ENCODE data around the gene GSG1L.

GSG1L gene

GRCh38 chr16:27764869-27765675, 298.4 kb downstream of the GSG1L start:
- TF ChIP-seq, protein P1, sequence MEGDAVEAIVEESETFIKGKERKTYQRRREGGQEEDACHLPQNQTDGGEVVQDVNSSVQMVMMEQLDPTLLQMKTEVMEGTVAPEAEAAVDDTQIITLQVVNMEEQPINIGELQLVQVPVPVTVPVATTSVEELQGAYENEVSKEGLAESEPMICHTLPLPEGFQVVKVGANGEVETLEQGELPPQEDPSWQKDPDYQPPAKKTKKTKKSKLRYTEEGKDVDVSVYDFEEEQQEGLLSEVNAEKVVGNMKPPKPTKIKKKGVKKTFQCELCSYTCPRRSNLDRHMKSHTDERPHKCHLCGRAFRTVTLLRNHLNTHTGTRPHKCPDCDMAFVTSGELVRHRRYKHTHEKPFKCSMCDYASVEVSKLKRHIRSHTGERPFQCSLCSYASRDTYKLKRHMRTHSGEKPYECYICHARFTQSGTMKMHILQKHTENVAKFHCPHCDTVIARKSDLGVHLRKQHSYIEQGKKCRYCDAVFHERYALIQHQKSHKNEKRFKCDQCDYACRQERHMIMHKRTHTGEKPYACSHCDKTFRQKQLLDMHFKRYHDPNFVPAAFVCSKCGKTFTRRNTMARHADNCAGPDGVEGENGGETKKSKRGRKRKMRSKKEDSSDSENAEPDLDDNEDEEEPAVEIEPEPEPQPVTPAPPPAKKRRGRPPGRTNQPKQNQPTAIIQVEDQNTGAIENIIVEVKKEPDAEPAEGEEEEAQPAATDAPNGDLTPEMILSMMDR (IDR thresholded peaks at IDR 0.05; ENCODE audit: low read depth, low read length) = no peak
- no peak overlapping the region for H3K4me3 ChIP-seq (replicated peaks in 1 of 2; ENCODE audit: low read depth in 2 of 2, low read length in 2 of 2)
- DNase-seq (ENCODE audit: low read depth in 2 of 2) = peak in 1 of 2 donors; percentile 23

DNA sequence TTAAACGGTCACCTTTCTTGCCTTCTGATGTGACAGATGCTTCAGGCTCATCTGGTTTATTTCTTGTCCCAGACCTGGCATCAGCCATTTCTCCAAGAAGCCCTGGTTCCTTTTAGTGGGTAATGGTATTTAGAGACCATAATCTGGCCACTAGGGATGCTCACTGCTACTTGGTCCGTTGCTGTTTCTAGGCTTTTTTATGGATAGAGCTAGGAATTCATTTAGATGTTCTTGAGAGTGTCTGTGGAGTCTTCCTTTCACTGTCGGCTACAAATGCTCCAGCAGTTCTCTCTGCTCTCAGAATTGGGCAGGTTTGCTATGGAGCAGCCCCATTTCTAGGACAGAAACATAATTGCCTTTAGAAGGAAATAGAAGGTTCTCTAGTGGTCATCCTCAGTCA, 299.1 kb downstream of the GSG1L start:
- no peak for DNase-seq (ENCODE audit: low read depth in 2 of 2)
- H3K4me3 ChIP-seq (replicated peaks in 1 of 2; ENCODE audit: low read depth in 2 of 2, low read length in 2 of 2) = no peak overlapping the region
- TF ChIP-seq, protein P1 (IDR thresholded peaks at IDR 0.05; ENCODE audit: low read depth, low read length) = no peak

- peak; percentile 31 to 45 for DNase-seq (ENCODE audit: low read depth in 2 of 2)
- TF ChIP-seq, protein P1 (IDR thresholded peaks at IDR 0.05; ENCODE audit: low read depth, low read length) = no peak
- H3K4me3 ChIP-seq (replicated peaks in 1 of 2; ENCODE audit: low read depth in 2 of 2, low read length in 2 of 2) = no peak overlapping the region
Measured at GRCh38 chr16:27762441-27762840, 301.1 kb downstream of the GSG1L start.

GRCh38 chr16:27761816-27762215, 301.7 kb downstream of the GSG1L start:
- no peak overlapping the region for H3K4me3 ChIP-seq (replicated peaks in 1 of 2; ENCODE audit: low read depth in 2 of 2, low read length in 2 of 2)
- TF ChIP-seq, protein P1 (IDR thresholded peaks at IDR 0.05; ENCODE audit: low read depth, low read length) = no peak
- no peak for DNase-seq (ENCODE audit: low read depth in 2 of 2)

DNA sequence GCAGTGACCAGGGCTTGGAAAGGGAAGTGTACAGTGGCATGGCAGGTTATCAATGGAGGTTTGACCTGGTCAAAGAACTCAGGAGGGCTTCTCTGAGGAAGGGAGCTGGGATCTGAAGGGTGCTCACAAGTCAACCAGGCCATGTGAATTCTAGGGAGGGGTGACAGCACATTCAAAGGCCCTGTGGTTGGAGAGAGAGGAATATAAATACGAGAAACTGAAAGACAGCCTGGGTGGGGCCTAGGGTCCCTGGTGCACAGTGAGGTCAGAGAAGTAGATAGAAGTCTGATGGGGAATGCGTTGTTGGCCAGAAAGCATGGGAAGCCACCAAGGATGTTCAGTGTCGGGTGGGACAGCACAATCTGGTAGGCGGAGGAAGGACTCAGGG, 302.7 kb downstream of the GSG1L start:
- no peak for DNase-seq (ENCODE audit: low read depth in 2 of 2)
- TF ChIP-seq, protein P1 (IDR thresholded peaks at IDR 0.05; ENCODE audit: low read depth, low read length) = no peak
- H3K4me3 ChIP-seq (replicated peaks in 1 of 2; ENCODE audit: low read depth in 2 of 2, low read length in 2 of 2) = no peak overlapping the region

DNA sequence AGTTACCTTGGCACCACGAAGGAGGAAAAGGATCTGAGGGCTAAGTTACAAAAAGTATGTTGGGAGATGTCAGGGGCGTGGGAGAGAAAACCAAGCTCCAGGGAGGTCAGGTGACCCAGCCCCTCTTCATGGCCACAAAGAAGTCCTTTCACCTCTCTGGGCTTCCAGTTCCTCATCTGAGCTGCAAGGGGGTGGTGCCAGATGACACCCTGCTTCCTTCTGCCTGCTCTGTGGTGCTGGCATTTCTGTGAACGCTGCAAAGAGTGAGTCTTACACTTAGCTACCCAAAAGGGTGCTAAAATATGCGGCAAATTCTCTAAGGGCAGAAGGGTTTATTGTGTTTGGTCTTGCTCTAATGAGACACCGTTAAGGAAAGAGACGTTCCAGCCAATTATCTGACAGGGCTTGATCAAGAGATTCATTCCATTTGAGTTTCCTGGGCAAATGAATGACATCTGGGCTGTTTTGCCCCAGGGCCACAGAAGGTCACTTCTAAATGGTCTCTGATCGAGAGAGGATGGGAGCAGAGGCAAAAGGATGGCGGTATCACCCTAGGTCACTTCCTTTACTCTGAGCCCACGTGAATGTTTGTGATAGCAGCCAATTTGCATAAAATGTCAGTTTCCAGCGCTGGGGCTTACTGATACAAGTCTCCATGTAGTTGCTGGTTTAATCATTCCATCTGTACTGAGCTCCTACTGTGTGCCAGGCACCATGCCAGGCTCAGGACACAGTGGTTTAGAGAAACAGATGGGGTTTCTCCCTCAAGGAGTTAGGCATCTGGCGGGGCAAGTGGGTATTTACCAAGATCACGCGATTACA, 303.3 kb downstream of the GSG1L start:
- no peak for DNase-seq (ENCODE audit: low read depth in 2 of 2)
- TF ChIP-seq, protein P1 (IDR thresholded peaks at IDR 0.05; ENCODE audit: low read depth, low read length) = no peak

More for the DNA sequence above, 303.3 kb downstream of the GSG1L start:
- no peak overlapping the region for H3K4me3 ChIP-seq (replicated peaks in 1 of 2; ENCODE audit: low read depth in 2 of 2, low read length in 2 of 2)
